ENCODE measurements around the gene SLIT1. TPM values are rescaled to one million over a fixed set of nuclear protein-coding genes. Genes with fewer than 3 reads are reported as not detected.

The SLIT1 gene
- total RNA-seq, 1 donor from 2014 or later, result 0.23 TPM

DNA sequence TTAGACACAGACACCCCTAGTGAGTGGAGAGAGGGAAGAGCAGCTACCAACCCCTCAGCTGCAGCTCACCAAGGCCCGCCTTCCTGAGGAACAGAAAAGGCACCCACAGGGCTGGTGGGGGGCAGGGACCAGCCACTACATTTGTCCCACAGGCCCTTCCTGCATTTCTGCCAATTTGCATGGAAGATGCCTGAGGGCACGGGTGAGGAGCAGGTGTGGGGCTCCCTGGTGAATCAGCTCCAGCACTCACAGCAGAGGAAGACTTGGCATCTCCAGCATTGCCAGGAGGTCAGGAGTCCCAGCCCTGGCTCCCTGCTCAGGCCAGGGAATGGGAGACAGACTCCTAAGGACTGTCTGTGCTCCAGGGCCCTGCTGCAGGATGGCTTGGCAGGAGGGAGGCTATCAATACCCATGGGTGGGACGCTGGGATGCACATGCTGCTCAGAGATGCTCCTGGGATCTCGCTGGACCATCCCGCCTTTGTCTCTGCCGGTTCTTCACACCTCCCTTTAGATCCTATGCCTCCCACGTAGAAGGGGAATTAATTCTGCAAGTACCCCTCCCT is 109.7 kb downstream of the SLIT1 start:
- Histone ChIP-seq H3K4me2 (ENCODE audit: low read length) (no peak overlapping the region), H3K9ac (ENCODE audit: low read length) (no peak overlapping the region), H4K20me1 (ENCODE audit: insufficient read depth, low read length) (no peaks in the 10 kb centered on the region), H3K27ac (ENCODE audit: low read depth, low read length) (no peak overlapping the region), H2AFZ (ENCODE audit: low read depth, low read length) (no peak overlapping the region), H3K27me3 (ENCODE audit: insufficient read depth, low read length) (peaks cover 55% of the 10 kb centered on the region), H3K36me3 (ENCODE audit: insufficient read depth, low read length) (no peaks in the 10 kb centered on the region), H3K79me2 (ENCODE audit: insufficient read depth, low read length) (no peaks in the 10 kb centered on the region), H3K4me1 (ENCODE audit: insufficient read depth, low read length) (no peaks in the 10 kb centered on the region), H3K4me3 (ENCODE audit: insufficient read depth, low read depth, low read length) (no peak overlapping the region), H3K9me3 (ENCODE audit: insufficient read depth, low read depth, low read length) (no peaks in the 10 kb centered on the region)
- Mint-ChIP-seq H3K4me1 (ENCODE audit: low read depth, unreplicated experiment) (no peaks in the 10 kb centered on the region), H3K27me3 (ENCODE audit: low read depth, unreplicated experiment) (peaks cover 78% of the 10 kb centered on the region), H3K36me3 (ENCODE audit: low read depth, unreplicated experiment) (no peaks in the 10 kb centered on the region), H3K9me3 (ENCODE audit: unreplicated experiment) (no peaks in the 10 kb centered on the region), H3K4me3 (ENCODE audit: unreplicated experiment) (no peak overlapping the region), H3K27ac (ENCODE audit: unreplicated experiment) (no peak overlapping the region)
- no peak for TF ChIP-seq EZH2 (IDR thresholded peaks at IDR 0.05; ENCODE audit: insufficient read depth, low read length)
- TF ChIP-seq, protein P1, sequence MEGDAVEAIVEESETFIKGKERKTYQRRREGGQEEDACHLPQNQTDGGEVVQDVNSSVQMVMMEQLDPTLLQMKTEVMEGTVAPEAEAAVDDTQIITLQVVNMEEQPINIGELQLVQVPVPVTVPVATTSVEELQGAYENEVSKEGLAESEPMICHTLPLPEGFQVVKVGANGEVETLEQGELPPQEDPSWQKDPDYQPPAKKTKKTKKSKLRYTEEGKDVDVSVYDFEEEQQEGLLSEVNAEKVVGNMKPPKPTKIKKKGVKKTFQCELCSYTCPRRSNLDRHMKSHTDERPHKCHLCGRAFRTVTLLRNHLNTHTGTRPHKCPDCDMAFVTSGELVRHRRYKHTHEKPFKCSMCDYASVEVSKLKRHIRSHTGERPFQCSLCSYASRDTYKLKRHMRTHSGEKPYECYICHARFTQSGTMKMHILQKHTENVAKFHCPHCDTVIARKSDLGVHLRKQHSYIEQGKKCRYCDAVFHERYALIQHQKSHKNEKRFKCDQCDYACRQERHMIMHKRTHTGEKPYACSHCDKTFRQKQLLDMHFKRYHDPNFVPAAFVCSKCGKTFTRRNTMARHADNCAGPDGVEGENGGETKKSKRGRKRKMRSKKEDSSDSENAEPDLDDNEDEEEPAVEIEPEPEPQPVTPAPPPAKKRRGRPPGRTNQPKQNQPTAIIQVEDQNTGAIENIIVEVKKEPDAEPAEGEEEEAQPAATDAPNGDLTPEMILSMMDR (IDR thresholded peaks at IDR 0.05; ENCODE audit: insufficient read depth, low read depth, low read length), result no peak
- DNase-seq (ENCODE audit: low read depth) (no peak), FAIRE-seq (no peak)

DNA sequence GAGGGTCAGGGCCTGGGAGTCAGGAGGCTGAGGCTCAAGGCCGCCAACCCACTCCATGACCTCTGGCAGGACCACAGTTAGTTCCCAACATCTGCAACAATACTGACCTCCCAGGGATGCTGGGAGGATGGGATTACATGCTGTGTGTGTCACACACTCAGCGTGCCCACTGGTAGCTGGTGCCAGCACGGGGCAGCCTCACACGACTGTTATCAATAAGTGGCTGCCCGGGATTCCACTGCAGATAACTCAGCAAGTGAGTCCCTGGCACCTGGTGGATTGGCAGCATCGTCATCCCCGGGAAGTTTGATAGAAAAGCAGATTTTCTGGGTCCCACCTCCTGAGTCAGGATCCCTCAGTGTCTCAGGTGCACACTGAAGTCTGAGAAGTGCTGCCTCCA is 110.3 kb downstream of the SLIT1 start:
- Histone ChIP-seq H3K27ac (ENCODE audit: low read depth, low read length) (no peak overlapping the region), H3K9ac (ENCODE audit: low read length) (no peak overlapping the region), H2AFZ (ENCODE audit: low read depth, low read length) (no peak overlapping the region), H3K9me3 (ENCODE audit: insufficient read depth, low read depth, low read length) (no peaks in the 10 kb centered on the region), H3K4me2 (ENCODE audit: low read length) (no peak overlapping the region), H3K36me3 (ENCODE audit: insufficient read depth, low read length) (no peaks in the 10 kb centered on the region), H3K27me3 (ENCODE audit: insufficient read depth, low read length) (peaks cover 51% of the 10 kb centered on the region), H3K4me1 (ENCODE audit: insufficient read depth, low read length) (no peaks in the 10 kb centered on the region), H4K20me1 (ENCODE audit: insufficient read depth, low read length) (no peaks in the 10 kb centered on the region), H3K4me3 (ENCODE audit: insufficient read depth, low read depth, low read length) (no peak overlapping the region), H3K79me2 (ENCODE audit: insufficient read depth, low read length) (no peaks in the 10 kb centered on the region)
- DNase-seq (ENCODE audit: low read depth) (no peak), FAIRE-seq (no peak)
- no peaks in the 10 kb centered on the region for H3K36me3 Mint-ChIP-seq (ENCODE audit: low read depth, unreplicated experiment)
- TF ChIP-seq EZH2 (IDR thresholded peaks at IDR 0.05; ENCODE audit: insufficient read depth, low read length), result no peak
- TF ChIP-seq, protein P1 (IDR thresholded peaks at IDR 0.05; ENCODE audit: insufficient read depth, low read depth, low read length), result no peak
- no peak overlapping the region for H3K4me3 Mint-ChIP-seq (ENCODE audit: unreplicated experiment)
- H3K9me3 Mint-ChIP-seq (ENCODE audit: unreplicated experiment), result peaks cover 3% of the 10 kb centered on the region
- peaks cover 77% of the 10 kb centered on the region for H3K27me3 Mint-ChIP-seq (ENCODE audit: low read depth, unreplicated experiment)
- H3K27ac Mint-ChIP-seq (ENCODE audit: unreplicated experiment), result no peak overlapping the region
- no peaks in the 10 kb centered on the region for H3K4me1 Mint-ChIP-seq (ENCODE audit: low read depth, unreplicated experiment)
